SK-N-MC (cell line): ENCODE results near the gene CRYGN.

Experiments used
- DNase-seq: peaks from one replicate; pipeline ENCODE4 v3.0.0-alpha.2; 2011; ENCODE audit warnings: low read depth, low spot score
- H3K27ac ChIP-seq: fragments of 200-600 bp; sonication (generic); 2 replicates; pipeline ENCODE4 v1.5.1; 2016; ENCODE audit warnings: mixed run types
- H3K36me3 ChIP-seq: fragments of 200-600 bp; sonication (generic); 2 replicates; pipeline ENCODE4 v1.6.1; 2017; ENCODE audit warnings: antibody characterized with exemption, low read length, mixed read lengths; ENCODE audit not compliant: insufficient read depth
- H3K4me3 ChIP-seq: fragments of 200-600 bp; sonication (generic); 2 replicates; pipeline ENCODE4 v1.5.1; 2016
- H3K9ac ChIP-seq: fragments of 200-600 bp; sonication (generic); 2 replicates; pipeline ENCODE4 v1.8.0; 2017; ENCODE audit warnings: mixed run types, mixed read lengths; ENCODE audit not compliant: insufficient read length
- H3K9me3 ChIP-seq: fragments of 200-600 bp; sonication (generic); 2 replicates; pipeline ENCODE4 v1.6.1; 2017; ENCODE audit warnings: low read depth, mild to moderate bottlenecking, antibody characterized with exemption, low read length, moderate library complexity, mixed read lengths
- EZH2 ChIP-seq: fragments of 200-600 bp; sonication (generic); IDR thresholded peaks from one replicate; pipeline ENCODE4 v1.6.1; 2017; ENCODE audit warnings: antibody characterized with exemption
- FOXP2 ChIP-seq: optimal IDR thresholded peaks from 2 replicates; pipeline ENCODE3; 2011; ENCODE audit warnings: mild to moderate bottlenecking, moderate library complexity; ENCODE audit not compliant: insufficient read depth; ENCODE audit errors: extremely low read length, control extremely low read depth
- POLR2AphosphoS5 ChIP-seq: IDR thresholded peaks from 2 replicates; pipeline ENCODE4 v1.6.1; 2012; ENCODE audit warnings: mild to moderate bottlenecking, low read depth, low read length, borderline replicate concordance

CRYGN gene

DNA sequence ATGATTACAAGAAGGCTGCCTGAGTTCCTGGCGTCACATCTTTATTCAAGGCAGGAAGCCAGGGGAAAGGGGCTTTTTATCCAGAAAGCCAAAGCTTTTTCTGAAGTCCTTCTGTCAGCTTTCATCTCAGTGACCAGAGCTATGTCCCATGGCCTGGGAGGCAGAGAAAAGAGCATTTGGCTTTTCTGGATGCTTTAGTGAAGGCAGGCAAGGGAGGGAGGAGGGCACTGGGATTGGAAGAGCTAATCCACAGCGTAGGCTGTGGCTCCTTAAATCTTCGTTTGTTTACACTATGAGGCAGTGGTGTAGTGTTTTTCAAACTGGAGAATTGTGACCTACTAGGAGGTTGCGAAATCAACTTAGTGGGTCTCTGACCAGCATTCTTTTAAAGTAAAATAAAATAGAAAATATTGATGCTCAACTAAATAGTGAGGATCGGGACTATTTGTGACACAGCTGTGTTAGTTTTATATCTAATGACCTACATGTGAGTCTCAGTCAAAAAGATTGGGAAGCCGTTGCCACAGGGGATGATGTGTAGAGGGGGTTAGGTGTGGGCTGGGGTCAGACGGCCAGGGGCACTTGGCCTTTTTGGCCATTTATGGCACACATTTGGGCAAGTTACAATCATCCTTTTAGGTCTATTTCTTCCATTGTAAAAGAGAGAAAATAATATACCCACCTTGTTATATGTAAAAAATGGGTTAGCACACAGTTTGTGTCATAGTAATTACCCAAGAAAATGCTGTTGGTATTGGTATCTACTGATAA, 14.1 kb downstream of the CRYGN start:
- no peak overlapping the region for H3K9ac ChIP-seq
- H3K27ac ChIP-seq, result no peak overlapping the region
- H3K9me3 ChIP-seq, result no peaks in the 10 kb centered on the region
- no peaks in the 10 kb centered on the region for H3K36me3 ChIP-seq
- TF ChIP-seq POLR2AphosphoS5, result no peak
- TF ChIP-seq FOXP2, result no peak
- TF ChIP-seq EZH2, result no peak
- DNase-seq, result no peak
- H3K4me3 ChIP-seq, result no peak overlapping the region

DNA sequence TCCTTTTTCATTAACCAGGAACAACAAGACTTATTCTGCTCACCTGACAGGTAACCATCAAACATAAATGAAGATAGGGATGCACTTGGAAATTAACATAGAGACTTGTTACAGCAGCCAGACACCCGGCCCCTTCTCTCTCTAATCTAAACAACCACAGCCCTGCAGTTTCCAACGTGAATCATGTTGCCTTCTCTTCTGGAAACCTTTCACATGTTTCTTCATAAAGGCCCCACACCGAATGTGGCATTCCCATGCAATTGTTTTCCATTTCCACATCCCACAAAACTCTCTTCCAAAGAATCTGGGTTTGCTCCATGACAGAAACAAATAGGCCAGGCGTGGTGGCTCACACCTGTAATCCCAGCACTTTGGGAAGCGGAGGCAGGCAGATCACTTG, 15.1 kb downstream of the CRYGN start:
- no peaks in the 10 kb centered on the region for H3K9me3 ChIP-seq
- no peak overlapping the region for H3K27ac ChIP-seq
- H3K4me3 ChIP-seq, result no peak overlapping the region
- TF ChIP-seq POLR2AphosphoS5, result no peak
- no peak for TF ChIP-seq EZH2
- no peak for TF ChIP-seq FOXP2
- no peak overlapping the region for H3K9ac ChIP-seq
- no peaks in the 10 kb centered on the region for H3K36me3 ChIP-seq
- no peak for DNase-seq

DNA sequence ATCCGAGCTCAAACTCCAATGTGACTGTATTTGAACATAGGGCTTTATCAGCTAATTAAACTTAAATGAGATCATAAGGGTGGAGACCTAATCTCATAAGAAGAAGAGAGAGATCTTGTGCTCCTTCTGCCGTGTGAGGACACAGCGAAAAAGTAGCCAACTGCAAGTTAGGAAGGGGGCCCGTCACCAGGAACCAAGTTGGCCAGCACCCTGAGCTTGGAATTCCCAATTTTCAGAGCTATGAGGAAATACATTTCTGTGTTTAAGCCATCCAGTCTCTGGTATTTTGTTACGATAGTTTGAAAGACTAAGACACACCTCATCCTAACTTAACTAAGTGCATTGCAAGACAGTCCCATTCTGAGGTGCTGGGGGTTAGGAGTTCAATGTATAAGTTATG, 16.0 kb downstream of the CRYGN start:
- H3K9ac ChIP-seq, result no peak overlapping the region
- TF ChIP-seq EZH2 (no peak), FOXP2 (no peak), POLR2AphosphoS5 (no peak)
- DNase-seq, result no peak
- H3K4me3 ChIP-seq, result no peak overlapping the region
- H3K36me3 ChIP-seq, result no peaks in the 10 kb centered on the region
- no peaks in the 10 kb centered on the region for H3K9me3 ChIP-seq
- no peak overlapping the region for H3K27ac ChIP-seq

DNA sequence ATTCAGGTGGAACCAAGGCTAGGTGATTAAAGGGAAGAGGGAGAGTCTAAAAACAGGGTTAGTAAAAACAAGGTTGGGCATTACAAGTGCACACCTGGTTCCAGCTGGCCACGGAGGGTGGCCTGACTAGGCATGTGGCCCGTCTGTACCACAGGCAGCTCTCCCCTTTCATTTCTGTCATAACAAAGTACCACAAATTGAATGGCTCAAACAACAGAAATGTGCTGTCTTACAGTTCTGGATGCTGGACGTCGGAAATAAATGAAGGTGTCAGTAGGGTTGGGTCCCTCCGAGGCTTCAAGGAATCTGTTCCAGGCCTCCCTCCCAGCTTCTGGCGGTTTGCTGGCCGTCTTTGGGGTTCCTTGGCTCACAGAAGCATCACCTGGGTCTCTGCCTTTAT, 16.7 kb downstream of the CRYGN start:
- Histone ChIP-seq H3K9ac (no peak overlapping the region), H3K4me3 (no peak overlapping the region), H3K9me3 (no peaks in the 10 kb centered on the region), H3K27ac (no peak overlapping the region), H3K36me3 (no peaks in the 10 kb centered on the region)
- no peak for DNase-seq
- no peak for TF ChIP-seq FOXP2
- TF ChIP-seq EZH2, result no peak
- TF ChIP-seq POLR2AphosphoS5, result no peak

DNA sequence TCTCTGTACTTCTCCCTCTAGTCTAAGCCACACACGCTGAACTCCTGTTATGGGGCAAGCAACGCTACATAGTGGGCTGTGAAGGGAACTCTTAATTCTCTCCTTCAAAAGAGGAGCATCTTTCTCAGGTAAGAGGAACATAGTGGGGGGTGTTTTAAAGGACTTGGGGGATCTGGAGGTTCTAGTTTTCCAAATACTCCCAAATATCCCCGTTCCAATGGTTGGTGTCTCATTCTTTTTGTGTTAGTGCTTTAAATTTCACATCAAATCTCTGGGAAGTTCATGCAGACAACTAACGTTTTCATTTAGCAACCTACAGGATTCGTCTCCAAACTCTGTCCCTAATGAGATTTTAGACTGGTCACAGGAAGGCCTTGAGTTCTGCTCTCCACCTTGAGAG, 17.7 kb downstream of the CRYGN start:
- H3K9me3 ChIP-seq, result no peaks in the 10 kb centered on the region
- DNase-seq, result no peak
- H3K27ac ChIP-seq, result no peak overlapping the region
- TF ChIP-seq FOXP2 (no peak), POLR2AphosphoS5 (no peak), EZH2 (no peak)
- no peak overlapping the region for H3K9ac ChIP-seq
- no peak overlapping the region for H3K4me3 ChIP-seq
- H3K36me3 ChIP-seq, result no peaks in the 10 kb centered on the region

DNA sequence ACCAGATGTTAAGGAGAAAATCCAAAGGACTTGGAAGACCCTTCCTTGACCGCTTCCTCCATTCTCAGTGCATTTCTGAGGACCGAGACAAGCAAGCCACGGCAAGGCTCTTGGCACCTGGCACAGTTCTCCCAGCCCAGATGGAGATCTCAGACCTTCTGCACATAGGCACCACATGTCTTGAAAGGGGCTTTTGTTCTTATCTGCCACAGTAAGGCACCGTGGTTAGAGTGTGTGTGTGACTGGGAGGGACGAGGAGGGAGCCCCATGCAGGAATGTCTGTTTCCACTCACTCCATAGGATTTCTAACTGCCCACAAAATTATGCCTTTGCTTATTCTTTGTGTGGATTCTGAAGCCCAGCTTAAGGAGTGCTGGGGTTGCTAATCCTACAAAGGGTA, 19.8 kb downstream of the CRYGN start:
- Histone ChIP-seq H3K9me3 (no peaks in the 10 kb centered on the region), H3K4me3 (no peak overlapping the region), H3K27ac (no peak overlapping the region), H3K36me3 (no peaks in the 10 kb centered on the region), H3K9ac (no peak overlapping the region)
- no peak for DNase-seq
- TF ChIP-seq POLR2AphosphoS5 (no peak), FOXP2 (no peak), EZH2 (no peak)

DNA sequence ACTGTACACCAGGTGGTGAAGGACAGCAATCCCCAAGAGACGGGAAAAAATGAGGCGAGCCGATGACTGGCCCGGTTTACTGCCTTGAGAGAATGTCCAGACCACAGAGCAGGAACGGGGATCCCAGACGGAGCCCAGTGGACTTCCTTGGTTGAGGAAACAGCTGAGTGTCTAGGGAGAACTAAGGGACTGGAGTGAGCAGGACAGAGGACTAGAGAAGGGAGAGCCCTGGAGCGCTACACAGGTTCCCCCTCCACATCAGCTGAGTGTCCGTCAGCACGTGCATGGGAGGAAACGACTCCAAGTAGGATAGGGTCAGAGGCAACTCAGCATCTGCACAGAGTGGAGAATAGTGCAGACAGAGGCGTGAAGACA, 23.0 kb downstream of the CRYGN start:
- Histone ChIP-seq H3K27ac (no peak overlapping the region), H3K4me3 (no peak overlapping the region), H3K9ac (no peak overlapping the region), H3K9me3 (no peaks in the 10 kb centered on the region), H3K36me3 (no peaks in the 10 kb centered on the region)
- no peak for TF ChIP-seq FOXP2
- no peak for TF ChIP-seq EZH2
- no peak for TF ChIP-seq POLR2AphosphoS5
- no peak for DNase-seq

DNA sequence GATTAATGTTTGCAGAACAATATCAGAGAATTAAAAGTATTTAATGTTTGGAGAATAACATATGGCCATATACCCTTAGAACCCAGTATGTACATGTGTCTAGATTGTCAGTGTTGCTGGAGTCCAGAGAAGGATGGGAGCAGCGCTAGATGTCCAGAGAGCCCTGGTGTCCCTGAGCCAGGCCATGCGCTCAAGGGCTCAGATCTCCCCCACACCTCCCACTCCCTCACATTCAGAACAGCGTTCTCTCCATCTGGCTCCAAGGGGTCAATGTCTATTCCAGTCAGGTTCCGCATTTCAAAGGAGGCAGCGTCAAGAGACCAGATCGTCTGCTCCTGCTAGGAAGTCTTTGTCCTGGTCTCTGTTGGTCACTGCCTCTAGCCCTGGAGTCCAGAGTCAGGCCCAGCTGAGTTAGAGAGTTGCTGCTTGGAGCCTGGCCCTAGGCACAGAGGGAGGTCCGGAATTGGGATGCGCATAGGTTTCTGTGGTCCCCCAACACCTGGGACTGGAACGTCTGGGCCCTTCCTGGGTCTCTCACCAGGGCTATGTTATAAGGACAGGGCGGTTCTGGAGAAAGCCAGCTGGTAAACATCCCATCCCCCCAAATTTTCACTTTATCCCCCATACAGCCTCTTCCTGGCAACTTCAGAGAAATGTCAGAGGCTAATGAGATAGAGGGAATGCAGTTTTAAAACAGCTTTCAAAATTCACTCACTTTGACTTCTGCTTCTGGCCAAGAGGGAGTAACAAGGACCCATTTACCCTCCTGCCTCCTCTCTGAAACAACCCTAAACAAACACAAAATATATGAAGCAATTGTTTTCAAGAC, 23.6 kb downstream of the CRYGN start:
- no peak for DNase-seq
- H3K9me3 ChIP-seq, result no peaks in the 10 kb centered on the region
- TF ChIP-seq FOXP2 (no peak), EZH2 (no peak), POLR2AphosphoS5 (no peak)

More for the DNA sequence above, 23.6 kb downstream of the CRYGN start:
- H3K36me3 ChIP-seq, result no peaks in the 10 kb centered on the region
- H3K27ac ChIP-seq, result no peak overlapping the region
- H3K9ac ChIP-seq, result no peak overlapping the region
- H3K4me3 ChIP-seq, result no peak overlapping the region
